Psoas muscle (tissue), 8 donors: ENCODE results near the gene NCAPD3. TPM values are rescaled to one million over a fixed set of nuclear protein-coding genes. Genes with fewer than 3 reads are reported as not detected.

Experiments
- ATAC-seq, 4 donors: fragments of 200-7000 bp; cut with Tn5 transposase; one replicate each; pipeline ENCODE4 v1.9.1; 2020; ENCODE audit warnings: moderate library complexity in 3 of 4, mild to moderate bottlenecking in 2 of 4
- DNase-seq, 2 donors: peaks; one replicate each; pipeline ENCODE4 v3.0.0-alpha.2; 2020
- H3K27ac ChIP-seq: fragments of 200-600 bp; one replicate; pipeline ENCODE4 v1.8.0; 2022
- H3K27me3 ChIP-seq, 3 donors: fragments of 200-600 bp in 1 of 3; one replicate each; pipeline versions ENCODE4 v1.6.1 to v1.8.0; 2013 to 2022; ENCODE audit warnings: low read length in 2 of 3, mild to moderate bottlenecking in 2 of 3, moderate library complexity in 1 of 3; ENCODE audit not compliant: insufficient read depth in 3 of 3
- H3K36me3 ChIP-seq, 2 donors: fragments of 200-600 bp in 1 of 2; one replicate each; pipeline versions ENCODE4 v1.6.1 to v1.8.0; 2013 to 2022; ENCODE audit warnings: low read depth in 1 of 2, mild to moderate bottlenecking in 1 of 2, moderate library complexity in 1 of 2; ENCODE audit not compliant: insufficient read depth in 1 of 2
- H3K4me1 ChIP-seq: fragments of 200-600 bp; one replicate; pipeline ENCODE4 v1.8.0; 2022
- H3K4me3 ChIP-seq: fragments of 200-600 bp; one replicate; pipeline ENCODE4 v1.8.0; 2022; ENCODE audit warnings: mild to moderate bottlenecking
- H3K9me3 ChIP-seq: fragments of 200-600 bp; one replicate; pipeline ENCODE4 v1.8.0; 2022
- WGBS, 3 donors: extraction: QIAGEN DNeasy Blood & Tissue Kit; methylation state at CpG; one replicate each; pipeline versions ENCODE4 v1.1.6 to v1.1.7; 2013; 5-methylcytosine and 5-hydroxymethylcytosine counted together
- intact Hi-C, 2 donors: fragments of 100-400 bp; cut with DNase I; formaldehyde crosslinking; loops; one replicate each; pipeline versions ENCODE4 v1.11.0 to v1.14.2; 2022
- polyA plus RNA-seq, 3 donors: library from polyadenylated mRNA; stranded (reverse); fragments of 200-250 nt; gene quantifications; one replicate each; pipeline ENCODE4 v1.2.3, GENCODE V29; 2013
- total RNA-seq, 4 donors: library from RNA; stranded (reverse); fragmentation: NEBNext Ultra II Directional in 2 of 4; extraction: Animal tissue kit (Norgen Biotek cat#: 25700) in 2 of 4; gene quantifications; one replicate each; pipeline versions ENCODE4 v1.2.1 to v1.2.4, GENCODE V29; 2021 to 2023
- TF ChIP-seq, protein P1 (sequence below): fragments of 200-600 bp; IDR thresholded peaks from one replicate; pipeline ENCODE4 v1.8.0; 2022; ENCODE audit warnings: antibody characterized with exemption
- donor health status: healthy with polysubstance abuse.
- donor health status: DM: no; HTN: no; CAD: no; lungs with moderate emphysema.
- donor health status: Bipolar disorder and iron deficiency.
- donor health status: healthy.
- donor health status: DM: yes; HTN: yes; CAD: no.
- donor health status: DM: no; HTN: no; CAD: no.
- donor health status: DM: no; HTN: no; CAD: no.
- donor health status: DM: yes; HTN: yes; CAD: no.

The NCAPD3 gene
- total and polyA plus RNA-seq, 7 donors = 2.8 to 8.7 (median 5.5) TPM

- peaks cover 7 to 55% of the 10 kb centered on the region in 2 donors for H3K36me3 ChIP-seq
These were observed 28.8 kb upstream of the NCAPD3 start for GRCh38 chr11:134252346-134253187.

GRCh38 chr11:134250675-134251074, 26.9 kb upstream of the NCAPD3 start:
- WGBS, 3 donors = 90 to 96% (median 94%) methylated on average over 2 of the region's 2 CpGs
- Histone ChIP-seq H3K27me3 (no peaks in the 10 kb centered on the region), H3K36me3 (peaks cover 11 to 59% of the 10 kb centered on the region in 2 donors), H3K4me3 (no peak overlapping the region), H3K4me1 (peaks cover 24% of the 10 kb centered on the region), H3K9me3 (no peaks in the 10 kb centered on the region), H3K27ac (no peak overlapping the region)
- ATAC-seq (no peak), DNase-seq (no peak)
- TF ChIP-seq, protein P1, sequence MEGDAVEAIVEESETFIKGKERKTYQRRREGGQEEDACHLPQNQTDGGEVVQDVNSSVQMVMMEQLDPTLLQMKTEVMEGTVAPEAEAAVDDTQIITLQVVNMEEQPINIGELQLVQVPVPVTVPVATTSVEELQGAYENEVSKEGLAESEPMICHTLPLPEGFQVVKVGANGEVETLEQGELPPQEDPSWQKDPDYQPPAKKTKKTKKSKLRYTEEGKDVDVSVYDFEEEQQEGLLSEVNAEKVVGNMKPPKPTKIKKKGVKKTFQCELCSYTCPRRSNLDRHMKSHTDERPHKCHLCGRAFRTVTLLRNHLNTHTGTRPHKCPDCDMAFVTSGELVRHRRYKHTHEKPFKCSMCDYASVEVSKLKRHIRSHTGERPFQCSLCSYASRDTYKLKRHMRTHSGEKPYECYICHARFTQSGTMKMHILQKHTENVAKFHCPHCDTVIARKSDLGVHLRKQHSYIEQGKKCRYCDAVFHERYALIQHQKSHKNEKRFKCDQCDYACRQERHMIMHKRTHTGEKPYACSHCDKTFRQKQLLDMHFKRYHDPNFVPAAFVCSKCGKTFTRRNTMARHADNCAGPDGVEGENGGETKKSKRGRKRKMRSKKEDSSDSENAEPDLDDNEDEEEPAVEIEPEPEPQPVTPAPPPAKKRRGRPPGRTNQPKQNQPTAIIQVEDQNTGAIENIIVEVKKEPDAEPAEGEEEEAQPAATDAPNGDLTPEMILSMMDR = no peak
- intact Hi-C loops = no loop called here

More at GRCh38 chr11:134252346-134253187, 28.8 kb upstream of the NCAPD3 start:
- Histone ChIP-seq H3K27me3 (no peaks in the 10 kb centered on the region), H3K4me3 (peak overlapping the region; percentile 96), H3K27ac (peak overlapping the region; percentile 53), H3K9me3 (no peaks in the 10 kb centered on the region), H3K4me1 (peaks cover 24% of the 10 kb centered on the region)
- ATAC-seq (peak in 3 of 4 donors; percentile 2 to 35 (median 23)), DNase-seq (no peak)
- intact Hi-C loops = no loop called here
- WGBS, 3 donors = 4 to 6% (median 5%) methylated on average over 27 of the region's 27 CpGs
- TF ChIP-seq, protein P1 = no peak

DNA sequence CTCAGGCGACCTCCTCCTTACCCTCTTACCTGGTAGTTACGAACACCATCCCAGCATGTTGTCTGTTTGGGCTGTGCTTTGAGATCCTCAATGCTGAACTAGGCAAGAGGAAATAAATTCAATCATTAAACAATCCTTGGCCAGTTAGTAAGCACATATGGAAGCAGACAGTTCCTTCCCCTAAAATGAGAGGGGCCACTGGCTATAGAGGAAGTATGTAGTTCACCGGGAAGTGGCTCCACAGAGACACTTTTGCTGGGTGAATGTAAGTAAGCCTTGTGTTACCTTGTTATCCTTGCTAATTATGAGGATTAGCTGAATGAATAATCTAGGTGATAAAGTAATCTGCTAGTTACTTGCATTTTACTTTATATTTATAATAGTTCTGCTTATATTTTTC, 26.5 kb upstream of the NCAPD3 start:
- Histone ChIP-seq H3K27ac (no peak overlapping the region), H3K36me3 (peaks cover 11 to 63% of the 10 kb centered on the region in 2 donors), H3K27me3 (no peaks in the 10 kb centered on the region), H3K4me3 (no peak overlapping the region), H3K4me1 (peaks cover 19% of the 10 kb centered on the region), H3K9me3 (no peaks in the 10 kb centered on the region)
- intact Hi-C loops = no loop called here
- ATAC-seq (no peak), DNase-seq (no peak)
- TF ChIP-seq, protein P1 = no peak
- WGBS, 3 donors = 92 to 96% (median 95%) methylated on average over 3 of the region's 3 CpGs

- no peaks in the 10 kb centered on the region for H3K27me3 ChIP-seq
- no peak overlapping the region for H3K4me3 ChIP-seq
- intact Hi-C loops = loop anchor here in 1 of 2 donors (2.0 kb wide), 1 partner anchor 22 kb away; no protein-coding TSS in a partner anchor
- DNase-seq (no peak), ATAC-seq (no peak)
- H3K27ac ChIP-seq = no peak overlapping the region
- peaks cover 8% of the 10 kb centered on the region for H3K4me1 ChIP-seq
- H3K9me3 ChIP-seq = no peaks in the 10 kb centered on the region
- TF ChIP-seq, protein P1 = no peak
- WGBS, 3 donors = 62 to 72% (median 64%) methylated on average over 7 of the region's 7 CpGs
- peaks cover 11 to 76% of the 10 kb centered on the region in 2 donors for H3K36me3 ChIP-seq
These were observed 25.2 kb upstream of the NCAPD3 start for GRCh38 chr11:134248910-134249480.
